ENCODE measurements around the gene ITGA8.
"Not testable (repeated sequence)": the region's sequence is repeated elsewhere in the genome, so short reads cannot be mapped to it uniquely, and the experiment has no call there.

Gene ITGA8

GRCh38 chr10:15550950-15551349, 168.8 kb downstream of the ITGA8 start:
- DNase-seq (ENCODE audit: low read depth), result no peak

GRCh38 chr10:15548331-15548730, 171.4 kb downstream of the ITGA8 start:
- no peak for DNase-seq (ENCODE audit: low read depth)

GRCh38 chr10:15546606-15547005, 173.1 kb downstream of the ITGA8 start:
- no peak for DNase-seq (ENCODE audit: low read depth)

GRCh38 chr10:15545884-15546283, 173.8 kb downstream of the ITGA8 start:
- DNase-seq (ENCODE audit: low read depth), result no peak

- DNase-seq (ENCODE audit: low read depth), result no peak
Measured at GRCh38 chr10:15545266-15545665, 174.5 kb downstream of the ITGA8 start.

- no peak for DNase-seq (ENCODE audit: low read depth)
Measured at GRCh38 chr10:15543994-15544393, 175.7 kb downstream of the ITGA8 start.

GRCh38 chr10:15542817-15543216, 176.9 kb downstream of the ITGA8 start:
- DNase-seq (ENCODE audit: low read depth), result no peak

GRCh38 chr10:15541376-15541775, 178.3 kb downstream of the ITGA8 start:
- DNase-seq (ENCODE audit: low read depth), result no peak

- DNase-seq (ENCODE audit: low read depth), result no peak
Measured at GRCh38 chr10:15540727-15541126, 179.0 kb downstream of the ITGA8 start.

- no peak for DNase-seq (ENCODE audit: low read depth)
Measured at GRCh38 chr10:15539262-15539661, 180.5 kb downstream of the ITGA8 start.

- not testable (repeated sequence) for DNase-seq (ENCODE audit: low read depth)
Measured at GRCh38 chr10:15534928-15535538, 184.7 kb downstream of the ITGA8 start.

- DNase-seq (ENCODE audit: low read depth), result no peak
Measured at GRCh38 chr10:15531927-15532722, 187.6 kb downstream of the ITGA8 start.

GRCh38 chr10:15528859-15529239, 190.9 kb downstream of the ITGA8 start:
- no peak for DNase-seq (ENCODE audit: low read depth)

- DNase-seq (ENCODE audit: low read depth), result no peak
Measured at GRCh38 chr10:15526754-15527153, 193.0 kb downstream of the ITGA8 start.

- DNase-seq (ENCODE audit: low read depth), result no peak
Measured at GRCh38 chr10:15521328-15521903, 198.3 kb downstream of the ITGA8 start.

- DNase-seq (ENCODE audit: low read depth), result no peak
Measured at GRCh38 chr10:15518250-15518649, 201.5 kb downstream of the ITGA8 start.

- no peak for DNase-seq (ENCODE audit: low read depth)
Measured at GRCh38 chr10:15516256-15517085, 203.3 kb downstream of the ITGA8 start.

- DNase-seq (ENCODE audit: low read depth), result no peak
Measured at GRCh38 chr10:15515202-15515601, 204.5 kb downstream of the ITGA8 start.

GRCh38 chr10:15510963-15511362, 208.8 kb downstream of the ITGA8 start:
- DNase-seq (ENCODE audit: low read depth), result no peak

GRCh38 chr10:15505329-15505728, 214.4 kb downstream of the ITGA8 start:
- DNase-seq (ENCODE audit: low read depth), result no peak

- no peak for DNase-seq (ENCODE audit: low read depth)
Measured at GRCh38 chr10:15504101-15504840, 215.5 kb downstream of the ITGA8 start.
